HG02571 (cell line): ENCODE results near the gene ABCD3.
"Not testable (repeated sequence)": the region's sequence is repeated elsewhere in the genome, so short reads cannot be mapped to it uniquely, and the experiment has no call there.

Experiments used
- ATAC-seq: cut with Tn5 transposase; IDR thresholded peaks from one replicate; pipeline ENCODE4 v1.9.1; 2021; ENCODE audit warnings: mild to moderate bottlenecking, moderate library complexity; ENCODE audit not compliant: unreplicated experiment

ABCD3 gene

DNA sequence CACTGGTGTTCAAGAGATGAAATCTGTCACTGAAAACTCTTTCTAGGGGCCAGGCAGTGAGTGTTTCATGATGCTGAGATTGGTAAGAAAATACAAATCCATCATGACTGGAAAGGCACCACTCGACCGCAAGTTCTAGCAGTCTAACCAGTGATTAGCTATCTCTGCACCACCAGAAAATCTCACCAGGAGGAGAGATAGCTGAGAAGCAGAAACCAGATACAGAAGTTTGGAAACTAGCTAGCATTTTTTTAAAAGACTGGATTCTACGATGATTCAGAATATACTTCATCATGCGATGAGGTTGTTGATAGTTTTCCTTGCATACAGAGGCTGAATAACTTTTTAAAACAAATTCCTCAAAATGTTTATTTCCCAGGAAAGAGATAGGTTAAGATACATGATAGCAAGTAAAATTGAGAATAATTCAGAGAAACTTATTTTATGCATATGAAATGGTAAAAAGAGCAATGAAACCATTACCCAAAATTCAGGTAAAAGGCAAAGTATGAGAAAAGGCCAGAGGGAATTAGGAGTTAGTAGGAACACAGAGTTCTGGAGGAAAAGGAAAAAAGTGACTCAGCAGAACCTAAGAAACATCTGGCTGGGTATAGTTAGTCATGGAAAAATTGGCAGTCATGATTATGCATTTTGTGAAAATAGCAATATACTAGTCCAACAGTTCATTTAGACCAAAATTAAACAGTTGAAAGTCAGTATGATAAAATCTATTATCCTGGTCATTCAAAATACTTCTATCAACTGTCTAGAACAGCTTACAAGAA lies 126.7 kb downstream of the ABCD3 start:
- ATAC-seq, result no peak

DNA sequence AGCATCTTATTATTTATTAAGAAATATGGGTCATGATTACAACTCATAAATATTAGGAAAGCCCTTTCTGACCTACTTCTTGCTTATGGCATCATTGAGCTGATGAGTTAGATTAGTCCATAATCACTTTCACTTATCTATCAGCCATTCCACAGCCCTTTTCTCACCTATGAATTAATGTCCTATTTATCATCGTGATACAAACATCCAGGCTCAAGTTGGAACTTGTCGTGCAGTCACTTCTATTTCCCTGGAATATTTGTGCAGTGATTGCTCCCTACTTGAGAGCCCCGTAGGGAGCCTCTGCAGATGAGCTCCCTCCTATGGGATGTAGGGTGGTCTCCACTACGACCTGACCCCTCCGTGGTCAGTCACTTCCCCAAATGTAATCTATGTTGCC lies 131.5 kb downstream of the ABCD3 start:
- no peak for ATAC-seq

DNA sequence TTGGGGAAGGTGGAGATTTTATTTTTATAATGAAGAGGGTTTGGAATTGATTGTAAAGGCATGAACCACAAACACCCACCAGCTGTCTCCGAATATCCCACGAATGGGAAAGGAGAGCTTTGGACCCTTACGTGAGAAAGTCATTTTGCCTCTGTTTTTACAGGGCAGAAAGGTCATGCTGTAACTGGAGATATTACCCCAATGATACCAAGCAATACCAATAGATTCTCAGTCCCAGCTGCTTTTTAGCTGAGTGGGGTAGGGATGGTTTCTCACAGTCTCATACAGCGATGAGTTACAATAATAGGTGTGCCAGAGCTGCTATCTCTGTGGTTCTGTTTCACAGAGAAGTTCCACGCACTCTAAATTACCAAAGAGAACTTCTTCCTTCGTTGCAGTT lies 132.2 kb downstream of the ABCD3 start:
- no peak for ATAC-seq

DNA sequence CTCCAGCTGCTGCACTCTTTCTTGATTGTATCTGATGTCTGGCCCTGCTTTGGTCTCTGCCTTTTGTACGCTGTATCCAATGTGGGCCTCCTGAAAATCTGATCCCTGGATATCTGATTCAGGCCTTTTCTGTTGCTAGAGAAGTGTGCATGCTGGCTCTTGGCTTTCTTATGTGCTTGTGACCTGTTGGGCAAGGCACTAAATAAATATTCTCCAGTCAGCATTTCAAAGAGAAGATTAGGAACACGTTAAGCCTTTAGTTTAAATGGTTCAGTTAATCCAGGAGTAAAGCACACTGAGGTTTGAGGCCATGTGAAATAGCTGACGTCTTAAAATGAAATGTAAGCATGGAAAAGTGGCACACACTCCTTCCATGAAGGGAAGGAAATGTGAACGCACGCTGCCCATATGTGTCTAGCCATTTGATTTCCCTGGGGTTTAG lies 132.6 kb downstream of the ABCD3 start:
- ATAC-seq, result no peak

DNA sequence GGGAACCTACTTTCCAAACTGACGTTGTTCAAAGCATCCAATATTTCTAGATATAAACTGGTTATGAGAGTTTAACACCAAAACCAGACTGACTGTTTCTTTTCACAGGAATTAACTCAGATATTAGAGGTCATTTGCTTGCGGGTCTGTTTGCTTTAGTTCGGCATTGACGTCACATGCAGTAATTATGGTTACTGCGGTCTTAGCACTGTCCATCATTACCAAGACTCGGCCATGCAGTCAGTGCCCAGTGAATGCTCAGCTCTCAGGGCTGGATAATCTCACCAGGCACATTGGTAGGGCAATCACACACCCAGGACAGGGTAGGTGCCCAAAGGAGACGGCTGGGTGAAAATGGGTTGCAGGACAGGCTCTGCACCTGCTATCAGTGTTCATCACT lies 133.3 kb downstream of the ABCD3 start:
- no peak for ATAC-seq

DNA sequence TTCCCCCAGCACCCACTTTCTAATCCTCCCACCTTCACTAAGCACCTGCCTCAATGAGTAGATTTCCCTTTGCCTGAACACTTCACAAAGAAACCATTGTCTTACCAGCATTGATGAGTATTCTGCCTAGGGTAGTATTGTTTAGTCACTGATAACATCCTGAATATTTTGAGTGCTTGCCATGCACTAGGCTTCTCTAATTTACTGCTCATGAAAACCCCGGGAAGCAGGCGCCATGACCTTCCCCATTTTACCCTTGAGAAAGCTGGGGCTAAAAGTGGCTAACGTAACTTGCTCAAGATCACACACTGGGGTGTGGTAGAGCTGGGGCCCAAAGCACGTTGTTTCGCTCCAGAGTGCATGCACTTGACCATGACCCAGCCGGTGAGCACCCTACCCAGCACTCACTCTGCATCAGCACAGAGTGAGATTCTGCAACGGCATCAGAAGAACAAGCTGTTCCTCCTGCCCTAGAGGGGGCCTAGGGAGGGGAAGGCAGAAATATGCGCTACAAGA lies 133.9 kb downstream of the ABCD3 start:
- no peak for ATAC-seq

DNA sequence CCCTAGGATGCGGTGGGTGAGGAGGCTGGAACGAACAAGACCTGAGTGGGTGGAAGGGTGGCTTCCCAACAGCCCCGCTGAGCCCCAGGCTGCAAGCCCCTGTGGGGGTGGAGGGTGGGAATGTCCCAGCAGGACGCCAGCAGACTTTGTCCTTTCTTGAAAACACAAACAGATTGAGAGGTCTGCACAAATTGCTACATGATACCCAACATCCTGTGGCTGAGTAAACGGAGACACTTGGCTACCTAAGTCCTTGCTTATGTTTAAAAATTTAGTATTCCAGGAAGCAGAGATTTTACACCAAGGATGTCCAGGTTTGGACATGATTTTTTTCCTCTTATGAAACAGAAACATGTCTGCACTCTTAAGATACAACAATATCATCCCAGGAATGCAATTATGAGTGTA lies 135.1 kb downstream of the ABCD3 start:
- no peak for ATAC-seq

DNA sequence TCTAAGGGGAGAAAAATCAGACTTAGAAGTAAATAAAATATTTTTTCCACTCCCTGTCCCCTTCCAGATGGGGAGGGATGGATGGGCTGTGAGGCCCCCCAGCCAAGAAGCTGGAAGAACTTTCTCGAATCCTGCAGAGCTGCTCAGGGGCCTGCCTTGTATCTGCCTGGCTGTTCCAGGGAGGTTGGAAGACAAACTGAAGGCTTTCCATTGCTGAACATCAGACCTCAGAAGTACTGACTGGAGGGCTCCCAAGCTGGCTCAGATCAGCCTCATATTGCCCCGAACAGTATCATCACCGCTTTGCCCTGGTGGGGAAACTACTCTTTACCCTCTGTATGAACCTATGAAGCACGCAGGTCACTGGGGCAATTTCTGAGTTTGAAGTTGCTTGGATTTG lies 135.7 kb downstream of the ABCD3 start:
- no peak for ATAC-seq

DNA sequence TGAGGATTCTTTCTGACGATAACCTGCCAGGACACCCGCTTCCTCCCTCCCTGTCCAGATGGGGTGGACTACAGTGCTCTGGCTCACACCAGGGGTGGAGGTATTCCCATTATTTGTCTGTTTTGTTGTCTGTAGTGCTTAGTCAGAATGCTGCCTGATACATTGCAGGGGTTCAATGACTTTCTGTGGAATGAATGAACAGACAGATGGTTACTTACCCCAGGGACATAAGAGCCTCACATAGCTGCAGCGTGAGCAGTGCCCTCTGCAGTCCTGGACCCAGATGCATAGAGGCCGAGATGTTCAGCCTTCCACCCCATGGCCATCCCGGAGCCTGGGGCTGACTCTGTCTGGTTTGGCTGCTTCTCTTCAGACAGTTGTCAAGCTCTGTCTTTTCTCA lies 136.4 kb downstream of the ABCD3 start:
- no peak for ATAC-seq

DNA sequence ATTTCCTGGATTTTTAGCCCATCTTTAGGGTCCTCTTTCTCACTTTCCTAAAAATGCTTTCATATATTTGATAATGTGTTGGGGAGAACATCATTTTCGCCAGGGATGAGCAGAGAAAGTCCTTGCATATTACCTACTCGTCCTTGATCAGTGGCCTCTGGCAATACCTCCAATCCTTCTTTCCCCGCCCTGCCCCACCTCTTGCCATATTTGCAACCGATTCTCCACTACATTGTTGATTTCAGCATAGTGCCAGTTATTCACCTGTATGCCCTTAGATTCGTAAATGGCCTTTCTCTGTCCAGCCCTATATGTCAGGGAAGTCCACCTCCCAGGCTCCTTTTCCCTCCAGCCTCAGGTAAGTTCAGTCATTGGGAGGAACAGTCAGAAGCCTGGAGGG lies 136.9 kb downstream of the ABCD3 start:
- ATAC-seq, result no peak

DNA sequence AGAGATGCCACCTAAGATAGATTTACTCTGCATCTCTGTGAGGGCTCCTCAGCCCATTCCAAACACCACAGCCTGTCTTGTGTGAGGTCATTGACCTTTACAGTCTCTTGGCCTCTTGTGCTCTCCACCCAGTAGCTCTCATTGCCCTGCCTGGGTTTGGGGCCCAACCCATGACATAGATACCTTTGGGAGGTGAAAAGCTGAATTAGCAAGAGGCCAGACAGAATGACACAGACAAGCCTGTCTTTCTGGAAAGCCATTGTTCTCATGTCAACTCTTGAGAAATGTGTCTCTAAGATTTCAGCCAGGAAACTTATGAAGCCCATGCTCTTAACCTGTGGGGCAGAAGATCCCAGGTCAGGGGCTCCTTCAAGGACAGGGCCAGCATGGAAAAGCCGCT lies 141.7 kb downstream of the ABCD3 start:
- no peak for ATAC-seq

DNA sequence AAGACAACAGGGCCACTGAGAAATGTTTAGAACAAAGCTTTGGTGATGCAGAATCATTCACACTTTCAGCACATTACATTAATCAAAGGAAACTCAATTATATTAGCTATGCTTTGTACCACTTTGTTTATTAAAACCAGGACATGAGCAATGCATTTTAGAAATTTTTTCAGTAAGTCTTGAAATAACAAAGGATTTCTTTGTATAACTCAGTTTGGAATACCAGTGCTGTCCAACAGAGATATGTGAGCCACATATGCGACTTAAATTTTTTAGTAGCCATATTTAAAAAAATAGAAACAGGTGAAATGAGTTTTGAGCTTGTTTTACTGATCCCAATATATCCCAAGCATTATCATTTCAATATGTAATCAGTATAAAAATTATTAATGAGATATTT lies 142.1 kb downstream of the ABCD3 start:
- no peak for ATAC-seq

DNA sequence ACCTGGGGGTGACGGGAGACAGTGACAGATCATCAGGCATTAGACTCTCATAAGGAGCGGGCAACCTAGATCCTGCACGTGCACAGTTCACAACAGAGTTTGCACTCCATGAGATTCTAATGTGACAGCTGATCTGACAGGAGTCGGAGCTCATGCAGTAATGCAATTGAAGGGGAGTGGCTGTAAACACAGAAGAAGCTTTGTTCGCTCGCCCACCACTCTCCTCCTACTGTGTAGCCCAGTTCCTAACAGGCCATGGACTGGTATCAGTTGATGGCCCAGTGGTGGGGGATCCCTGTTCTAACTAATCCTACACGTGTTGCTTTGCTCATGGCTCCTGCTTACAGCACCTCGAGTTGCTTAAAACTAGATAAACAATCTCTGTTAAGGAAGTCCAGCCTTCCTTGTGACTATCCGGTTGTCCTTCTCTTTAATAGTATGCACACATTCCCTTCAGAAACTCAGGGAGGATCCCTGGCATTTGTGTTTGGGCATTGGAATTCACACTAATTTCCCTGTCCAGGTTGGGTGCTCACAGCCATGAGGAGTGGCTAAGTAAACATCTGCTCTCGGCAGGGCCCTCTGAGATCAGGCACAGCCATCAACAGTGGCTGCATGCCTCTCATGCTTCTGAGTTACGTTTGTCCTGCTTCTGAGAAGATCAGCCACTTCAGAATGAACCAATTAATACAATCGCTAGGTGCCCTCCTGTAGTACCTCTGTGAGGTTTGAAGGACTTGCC lies 144.5 kb downstream of the ABCD3 start:
- ATAC-seq, result no peak

DNA sequence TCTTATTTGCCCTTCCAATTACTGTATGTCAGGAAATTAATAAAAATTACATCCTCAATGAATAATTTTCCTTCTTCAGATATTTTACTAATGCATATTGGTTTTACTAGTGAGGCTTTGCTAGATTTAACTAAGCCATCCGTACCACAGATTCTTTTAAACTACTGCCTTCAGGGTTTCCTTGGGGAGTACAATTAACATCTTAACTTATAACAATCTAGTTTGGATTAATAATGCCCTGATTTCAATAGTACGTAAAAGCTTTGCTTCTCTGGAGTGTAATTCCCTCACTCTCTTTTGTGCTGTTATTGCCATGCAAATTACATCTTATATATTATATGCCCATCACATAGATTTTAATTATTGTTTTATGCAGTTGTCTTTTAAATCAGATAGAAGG lies 147.7 kb downstream of the ABCD3 start:
- ATAC-seq, result no peak

DNA sequence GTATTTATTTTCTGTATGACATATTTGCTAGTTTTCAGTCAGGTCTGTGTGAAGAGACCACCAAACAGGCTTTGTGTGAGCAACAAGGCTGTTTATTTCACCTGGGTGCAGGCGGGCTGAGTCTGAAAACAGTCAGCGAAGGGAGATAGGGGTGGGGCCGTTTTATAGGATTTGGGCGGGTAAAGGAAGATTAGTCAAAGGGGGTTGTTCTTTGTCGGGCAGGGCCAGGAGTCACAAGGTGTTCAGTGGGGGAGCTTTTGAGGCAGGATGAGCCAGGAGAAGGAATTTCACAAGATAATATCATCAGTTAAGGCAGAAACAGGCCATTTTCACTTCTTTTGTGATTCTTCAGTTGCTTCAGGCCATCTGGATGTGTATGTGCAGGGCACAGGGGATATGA lies 148.2 kb downstream of the ABCD3 start:
- not testable (repeated sequence) for ATAC-seq

DNA sequence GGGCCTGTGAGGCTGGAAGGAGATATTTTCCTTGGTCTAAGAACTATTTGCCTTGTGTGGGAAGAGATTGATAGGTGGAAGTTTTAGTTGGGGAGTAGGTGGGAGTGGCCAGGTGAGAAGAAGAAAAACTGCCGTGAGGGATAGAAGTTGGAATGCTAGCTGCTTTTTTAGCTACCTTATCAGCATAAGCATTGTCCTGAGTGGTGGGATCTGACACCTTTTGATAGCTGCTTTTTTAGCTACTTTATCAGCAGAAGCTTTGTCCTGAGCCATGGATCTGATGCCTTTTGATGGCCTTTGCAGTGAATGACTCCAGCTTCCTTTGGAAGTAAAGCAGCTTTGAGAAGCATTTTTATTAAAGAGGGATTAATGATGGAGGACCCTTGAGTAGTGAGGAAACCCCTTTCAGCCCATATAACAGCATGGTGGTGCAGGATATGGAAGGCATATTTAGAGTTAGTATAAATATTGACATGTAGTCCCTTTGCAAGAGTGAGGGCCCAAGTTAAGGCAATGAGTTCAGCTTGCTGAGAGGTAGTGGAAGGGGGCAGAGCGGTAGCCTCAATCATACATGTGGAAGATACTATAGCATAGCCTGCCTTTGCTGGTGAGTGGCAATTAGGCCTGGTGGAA lies 149.9 kb downstream of the ABCD3 start:
- ATAC-seq, result not testable (repeated sequence)
